Measurements from ENCODE around the gene UFM1. TPM values are rescaled to one million over a fixed set of nuclear protein-coding genes. Genes with fewer than 3 reads are reported as not detected.

UFM1 gene
- total RNA-seq, result 100 to 1,000 TPM in 1 of 2 donors, 10 to 100 TPM in 1; 52.5 to 106 TPM
- 10 to 100 TPM; 40.2 to 42.0 TPM for polyA plus RNA-seq
- long read RNA-seq, donor 1, transcript UFM1-201 (6 exons, 3,138 nt), result major isoform, 27 of 124 reads
- long read RNA-seq, donor 1, partial matches to known transcripts, result 96 of 124 reads
- long read RNA-seq, donor 1, other reads (novel, unspliced or antisense), result 0 of 124 reads
- long read RNA-seq, donor 2, transcript UFM1-201 (6 exons, 3,138 nt), result major isoform, 6 of 7 reads
- long read RNA-seq, donor 2, partial matches to known transcripts, result 0 of 7 reads
- long read RNA-seq, donor 2, other reads (novel, unspliced or antisense), result 0 of 7 reads
- long read RNA-seq, donor 3, transcript UFM1-201 (6 exons, 3,138 nt), result major isoform, 20 of 20 reads
- long read RNA-seq, donor 3, partial matches to known transcripts, result 0 of 20 reads
- long read RNA-seq, donor 3, other reads (novel, unspliced or antisense), result 0 of 20 reads
- long read RNA-seq, donor 4, transcript UFM1-201 (6 exons, 3,138 nt), result major isoform, 10 of 10 reads
- long read RNA-seq, donor 4, partial matches to known transcripts, result 0 of 10 reads
- long read RNA-seq, donor 4, other reads (novel, unspliced or antisense), result 0 of 10 reads
- long read RNA-seq, donor 5, transcript UFM1-201 (6 exons, 3,138 nt), result major isoform, 15 of 19 reads
- long read RNA-seq, donor 5, partial matches to known transcripts, result 0 of 19 reads
- long read RNA-seq, donor 5, other reads (novel, unspliced or antisense), result 0 of 19 reads

- no peak for TF ChIP-seq CTCF (IDR thresholded peaks at IDR 0.05; ENCODE audit: control extremely low read depth, extremely low read depth)
Observed at GRCh38 chr13:38349390-38350113, at the start of gene UFM1. Gene UFM1, plus strand, starts transcription at chr13:38349851. Its CDS starts 69 bp downstream, at chr13:38349920.

GRCh38 chr13:38301236-38301635 lies 48.4 kb upstream of the UFM1 start:
- H3K4me3 ChIP-seq, result no peak overlapping the region
- no peaks in the 10 kb centered on the region for H3K9me3 ChIP-seq (ENCODE audit: control insufficient read depth in 4 of 4, insufficient read depth in 3 of 4, low read length in 3 of 4)
- no peak for TF ChIP-seq CTCF (IDR thresholded peaks at IDR 0.05; ENCODE audit: control extremely low read depth, extremely low read depth)
- no peak overlapping the region for H3K9ac ChIP-seq (ENCODE audit: insufficient read depth in 1 of 2, low read length in 2 of 2)
- no peaks in the 10 kb centered on the region for H3K27me3 ChIP-seq (ENCODE audit: control insufficient read depth in 3 of 3, insufficient read depth in 3 of 3, low read length in 2 of 3)
- H3K4me1 ChIP-seq (ENCODE audit: control insufficient read depth in 5 of 5, insufficient read depth in 5 of 5, low read length in 5 of 5), result no peaks in the 10 kb centered on the region
- H3K27ac ChIP-seq (ENCODE audit: low read depth in 1 of 2, low read length in 1 of 2), result no peak overlapping the region
- 79 to 80% methylated on average over 4 of the region's 4 CpGs for WGBS, 2 donors
- no peak for ATAC-seq (ENCODE audit: insufficient read depth, low FRiP score)
- H3K36me3 ChIP-seq (ENCODE audit: control insufficient read depth in 4 of 4, insufficient read depth in 4 of 4, low read length in 4 of 4), result no peaks in the 10 kb centered on the region
- DNase-seq, result peak in 1 of 3 donors; percentile 4

More at GRCh38 chr13:38349390-38350113, at the start of gene UFM1:
- H3K27ac ChIP-seq (ENCODE audit: low read depth in 1 of 2, low read length in 1 of 2), result peak within 1 kb of the TSS; percentile 91 to 95
- H3K4me3 ChIP-seq, result peak within 1 kb of the TSS; percentile 98
- peaks cover 0 to 18% (median 10%) of the 10 kb centered on the region in 5 donors for H3K4me1 ChIP-seq (ENCODE audit: control insufficient read depth in 5 of 5, insufficient read depth in 5 of 5, low read length in 5 of 5)
- WGBS, 2 donors, result 0 to 1% methylated on average over 41 of the region's 41 CpGs
- no peaks in the 10 kb centered on the region for H3K9me3 ChIP-seq (ENCODE audit: control insufficient read depth in 4 of 4, insufficient read depth in 3 of 4, low read length in 3 of 4)
- H3K36me3 ChIP-seq (ENCODE audit: control insufficient read depth in 4 of 4, insufficient read depth in 4 of 4, low read length in 4 of 4), result peaks cover 2 to 15% (median 6%) of the 10 kb centered on the region in 4 donors
- DNase-seq, result peak; percentile 93 to 98 (median 97)
- ATAC-seq (ENCODE audit: insufficient read depth, low FRiP score), result peak; percentile 99
- no peaks in the 10 kb centered on the region for H3K27me3 ChIP-seq (ENCODE audit: control insufficient read depth in 3 of 3, insufficient read depth in 3 of 3, low read length in 2 of 3)
- peak within 1 kb of the TSS; percentile 84 for H3K9ac ChIP-seq (ENCODE audit: insufficient read depth in 1 of 2, low read length in 2 of 2)

GRCh38 chr13:38303816-38304320 lies 45.8 kb upstream of the UFM1 start:
- no peaks in the 10 kb centered on the region for H3K4me1 ChIP-seq (ENCODE audit: control insufficient read depth in 5 of 5, insufficient read depth in 5 of 5, low read length in 5 of 5)
- no peak overlapping the region for H3K9ac ChIP-seq (ENCODE audit: insufficient read depth in 1 of 2, low read length in 2 of 2)
- DNase-seq (no peak), ATAC-seq (ENCODE audit: insufficient read depth, low FRiP score) (no peak)
- H3K27me3 ChIP-seq (ENCODE audit: control insufficient read depth in 3 of 3, insufficient read depth in 3 of 3, low read length in 2 of 3), result no peaks in the 10 kb centered on the region
- H3K36me3 ChIP-seq (ENCODE audit: control insufficient read depth in 4 of 4, insufficient read depth in 4 of 4, low read length in 4 of 4), result no peaks in the 10 kb centered on the region
- no peak overlapping the region for H3K27ac ChIP-seq (ENCODE audit: low read depth in 1 of 2, low read length in 1 of 2)
- WGBS, 2 donors, result 45 to 47% methylated on average over 2 of the region's 2 CpGs
- no peak overlapping the region for H3K4me3 ChIP-seq
- no peaks in the 10 kb centered on the region for H3K9me3 ChIP-seq (ENCODE audit: control insufficient read depth in 4 of 4, insufficient read depth in 3 of 4, low read length in 3 of 4)
- no peak for TF ChIP-seq CTCF (IDR thresholded peaks at IDR 0.05; ENCODE audit: control extremely low read depth, extremely low read depth)

All from lung (tissue), 16 donors.